IgD-negative memory B cell (primary cell): ENCODE measurements around the gene SFXN2. TPM values are rescaled to one million over a fixed set of nuclear protein-coding genes. Genes with fewer than 3 reads are reported as not detected.
"Not testable (repeated sequence)": the region's sequence is repeated elsewhere in the genome, so short reads cannot be mapped to it uniquely, and the experiment has no call there.

Experiments used
- H3K27ac Mint-ChIP-seq, 3 donors: one replicate each; pipeline ENCODE4 v1.8.0; 2020 to 2022; ENCODE audit warnings: mild to moderate bottlenecking in 3 of 3, mixed read lengths in 3 of 3, moderate library complexity in 1 of 3
- H3K27me3 Mint-ChIP-seq: one replicate; pipeline ENCODE4 v1.8.0; 2021; ENCODE audit warnings: mixed read lengths
- H3K36me3 Mint-ChIP-seq: one replicate; pipeline ENCODE4 v1.8.0; 2020; ENCODE audit warnings: mild to moderate bottlenecking, mixed read lengths
- H3K4me1 Mint-ChIP-seq, 3 donors: one replicate each; pipeline ENCODE4 v1.8.0; 2020 to 2022; ENCODE audit warnings: mixed read lengths in 3 of 3, mild to moderate bottlenecking in 1 of 3
- H3K4me3 Mint-ChIP-seq, 4 donors: one replicate each; pipeline ENCODE4 v1.8.0; 2020 to 2022; ENCODE audit warnings: mild to moderate bottlenecking in 4 of 4, mixed read lengths in 4 of 4, moderate library complexity in 3 of 4
- H3K9me3 Mint-ChIP-seq, 3 donors: one replicate each; pipeline ENCODE4 v1.8.0; 2020 to 2021; ENCODE audit warnings: mixed read lengths in 3 of 3, mild to moderate bottlenecking in 1 of 3
- polyA plus RNA-seq: library from polyadenylated mRNA; unstranded; fragments of 300-500 nt; fragmentation: Illumina TruSeq; gene quantifications from one replicate; pipeline ENCODE4 v1.2.3, GENCODE V29; 2021

The SFXN2 gene, protein sequence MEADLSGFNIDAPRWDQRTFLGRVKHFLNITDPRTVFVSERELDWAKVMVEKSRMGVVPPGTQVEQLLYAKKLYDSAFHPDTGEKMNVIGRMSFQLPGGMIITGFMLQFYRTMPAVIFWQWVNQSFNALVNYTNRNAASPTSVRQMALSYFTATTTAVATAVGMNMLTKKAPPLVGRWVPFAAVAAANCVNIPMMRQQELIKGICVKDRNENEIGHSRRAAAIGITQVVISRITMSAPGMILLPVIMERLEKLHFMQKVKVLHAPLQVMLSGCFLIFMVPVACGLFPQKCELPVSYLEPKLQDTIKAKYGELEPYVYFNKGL
- polyA plus RNA-seq: 6.4 TPM

DNA sequence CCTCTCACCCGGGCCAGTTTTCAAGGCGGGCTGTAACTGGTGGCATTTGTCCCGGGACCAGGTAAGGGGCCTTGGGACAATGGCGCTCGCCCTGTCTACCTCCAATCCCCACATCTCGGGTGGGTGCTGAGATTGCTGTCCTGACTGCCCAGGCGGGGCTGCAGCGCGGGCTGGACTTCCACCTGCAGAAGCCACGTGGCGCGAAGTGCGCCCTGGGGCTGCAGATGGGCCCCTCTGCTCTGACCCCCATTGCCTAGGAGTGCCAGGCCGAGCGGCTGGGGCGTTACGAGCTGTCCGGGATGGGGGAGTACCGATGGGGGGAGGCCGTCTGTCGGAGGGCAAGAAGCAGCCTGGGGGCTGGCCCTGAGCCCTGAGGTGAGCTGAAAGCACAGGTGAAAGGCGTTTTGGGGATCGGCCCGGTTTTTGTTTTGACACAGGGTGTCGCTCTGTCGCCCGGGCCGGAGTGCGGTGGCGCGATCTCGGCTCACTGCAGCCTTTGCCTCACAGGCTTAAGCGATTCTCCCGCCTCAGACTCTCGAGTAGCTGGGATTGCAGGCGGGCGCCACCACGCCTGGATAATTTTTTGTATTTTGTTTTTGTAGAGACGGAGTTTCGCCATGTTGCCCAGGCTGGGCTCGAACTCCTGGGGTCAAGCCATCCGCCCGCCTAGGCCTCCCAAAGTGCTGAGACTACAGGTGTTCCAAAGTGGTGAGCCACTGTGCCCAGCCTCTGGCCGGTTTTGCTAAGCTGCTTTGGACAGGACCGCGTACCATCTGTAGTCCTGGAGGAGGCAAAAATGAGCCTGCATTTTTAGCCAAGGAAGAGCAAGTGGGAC is at the start of gene SFXN2:
Gene SFXN2, plus strand, starts transcription at position 16 of the 835 bp plus-strand sequence. CDS start 12,001 bp downstream, outside the sequence.
- H3K27ac Mint-ChIP-seq: peak within 1 kb of the TSS; percentile 90 to 95 (median 94)
- peaks cover 3% of the 10 kb centered on the region for H3K36me3 Mint-ChIP-seq
- H3K4me3 Mint-ChIP-seq: peak within 1 kb of the TSS; percentile 87 to 97 (median 94)
- peaks cover 28 to 41% (median 31%) of the 10 kb centered on the region in 3 donors for H3K4me1 Mint-ChIP-seq
- no peaks in the 10 kb centered on the region for H3K27me3 Mint-ChIP-seq
- H3K9me3 Mint-ChIP-seq: no peaks in the 10 kb centered on the region

DNA sequence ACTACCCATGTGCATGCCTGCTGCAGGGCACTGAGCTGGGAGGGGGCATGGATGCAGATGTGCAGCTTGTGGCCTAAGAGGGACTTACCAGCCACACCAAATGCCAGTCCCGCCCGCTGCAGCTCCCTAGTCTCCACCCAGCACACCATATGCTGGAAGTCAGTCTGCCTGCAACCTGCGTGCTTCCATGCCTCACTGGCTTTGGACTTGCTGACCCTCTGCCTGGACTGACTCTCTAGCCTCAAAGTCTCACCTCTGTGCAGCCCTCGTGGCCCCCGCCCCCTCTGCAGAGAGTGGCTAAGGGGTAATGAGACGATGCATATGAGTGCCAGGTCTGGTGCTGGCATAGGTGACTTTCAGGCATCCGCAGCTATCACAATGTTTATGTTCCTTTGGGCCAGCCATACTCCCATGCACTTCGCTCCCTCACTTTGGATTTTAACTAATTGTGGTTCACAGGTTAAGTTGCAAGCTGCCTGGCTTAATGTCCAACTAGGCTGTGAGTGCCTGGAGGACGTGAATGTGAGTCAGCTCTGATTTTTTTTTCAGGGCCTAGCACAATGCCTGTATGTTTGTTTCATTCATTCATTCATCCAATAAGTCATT is 48.4 kb upstream of the SFXN2 start:
- H3K4me3 Mint-ChIP-seq: no peak overlapping the region
- H3K27me3 Mint-ChIP-seq: no peaks in the 10 kb centered on the region
- H3K36me3 Mint-ChIP-seq: no peaks in the 10 kb centered on the region
- H3K4me1 Mint-ChIP-seq: peaks cover 0 to 5% (median 0%) of the 10 kb centered on the region in 3 donors
- H3K9me3 Mint-ChIP-seq: no peaks in the 10 kb centered on the region
- H3K27ac Mint-ChIP-seq: no peak overlapping the region

DNA sequence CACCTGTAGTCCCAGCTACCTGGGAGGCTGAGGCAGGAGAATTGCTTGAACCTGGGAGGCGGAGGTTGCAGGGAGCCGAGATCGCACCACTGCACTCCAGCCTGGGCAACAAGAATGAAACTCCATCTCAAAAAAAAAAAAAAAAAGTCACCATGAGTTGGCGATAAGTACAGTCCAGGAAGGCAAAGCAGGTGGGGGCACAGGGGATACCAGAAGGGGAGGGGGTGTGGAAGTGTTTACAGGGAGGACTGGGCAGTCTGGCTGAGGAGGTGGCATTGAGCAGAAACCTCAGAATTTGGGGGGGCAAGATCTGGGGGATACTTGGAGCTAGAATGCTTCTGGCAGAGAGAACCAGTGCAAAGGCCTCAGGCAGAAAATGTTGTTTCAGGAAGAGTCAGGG is 47.0 kb upstream of the SFXN2 start:
- not testable (repeated sequence) for H3K9me3 Mint-ChIP-seq, H3K4me3 Mint-ChIP-seq, H3K4me1 Mint-ChIP-seq, H3K36me3 Mint-ChIP-seq, H3K27ac Mint-ChIP-seq, H3K27me3 Mint-ChIP-seq

- Mint-ChIP-seq H3K27ac (no peak overlapping the region), H3K27me3 (no peaks in the 10 kb centered on the region), H3K9me3 (no peaks in the 10 kb centered on the region), H3K4me1 (peaks cover 0 to under 1% (median under 1%) of the 10 kb centered on the region in 3 donors), H3K36me3 (no peaks in the 10 kb centered on the region), H3K4me3 (no peak overlapping the region)
Measured at GRCh38 chr10:102668326-102669107, 45.9 kb upstream of the SFXN2 start.

DNA sequence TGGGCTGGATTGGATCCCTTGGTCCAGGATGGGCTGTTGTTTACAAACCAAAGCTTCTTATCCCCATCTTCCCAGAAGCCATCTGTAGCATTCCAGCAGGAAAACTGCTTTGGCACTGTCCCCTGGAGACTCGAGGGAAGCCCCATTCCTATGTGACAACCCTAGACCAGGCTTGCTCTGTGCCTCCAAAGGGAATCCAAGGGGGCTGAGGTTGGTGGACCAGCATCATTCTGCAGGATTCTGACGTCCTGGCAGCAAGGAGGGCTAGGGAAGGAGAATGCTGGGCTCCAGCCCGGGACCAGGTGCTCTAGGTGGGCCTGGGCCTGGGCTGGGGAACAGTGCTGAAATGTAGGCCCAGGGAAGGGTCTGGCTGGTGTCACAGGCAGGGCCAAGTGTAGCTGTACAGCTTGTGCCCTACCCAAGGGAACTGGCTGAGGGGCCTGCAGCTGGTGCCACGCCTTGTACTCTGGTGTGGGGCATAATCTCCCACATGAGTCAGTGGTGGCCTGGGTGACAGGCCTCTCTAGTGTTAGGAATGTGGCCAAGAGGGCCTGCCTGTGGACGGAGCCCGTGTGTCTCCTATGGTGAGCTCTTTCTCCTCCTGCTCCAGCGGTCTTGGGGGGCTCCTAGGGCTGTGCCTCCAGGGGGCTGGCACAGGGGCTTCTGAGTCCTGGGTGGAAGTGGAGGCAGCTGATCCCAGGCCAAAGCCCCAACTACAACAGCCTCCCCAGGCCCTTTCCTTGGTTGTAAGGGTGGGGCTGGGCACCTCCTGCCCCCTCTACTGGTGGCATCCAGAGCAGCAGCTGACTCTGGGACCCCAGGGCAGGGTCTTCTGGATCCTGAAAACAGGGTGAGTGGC is 45.0 kb upstream of the SFXN2 start:
- H3K4me1 Mint-ChIP-seq: peaks cover 6 to 8% (median 6%) of the 10 kb centered on the region in 3 donors
- peaks cover 2% of the 10 kb centered on the region for H3K36me3 Mint-ChIP-seq
- no peak overlapping the region for H3K27ac Mint-ChIP-seq
- no peaks in the 10 kb centered on the region for H3K9me3 Mint-ChIP-seq
- H3K27me3 Mint-ChIP-seq: no peaks in the 10 kb centered on the region
- H3K4me3 Mint-ChIP-seq: no peak overlapping the region

DNA sequence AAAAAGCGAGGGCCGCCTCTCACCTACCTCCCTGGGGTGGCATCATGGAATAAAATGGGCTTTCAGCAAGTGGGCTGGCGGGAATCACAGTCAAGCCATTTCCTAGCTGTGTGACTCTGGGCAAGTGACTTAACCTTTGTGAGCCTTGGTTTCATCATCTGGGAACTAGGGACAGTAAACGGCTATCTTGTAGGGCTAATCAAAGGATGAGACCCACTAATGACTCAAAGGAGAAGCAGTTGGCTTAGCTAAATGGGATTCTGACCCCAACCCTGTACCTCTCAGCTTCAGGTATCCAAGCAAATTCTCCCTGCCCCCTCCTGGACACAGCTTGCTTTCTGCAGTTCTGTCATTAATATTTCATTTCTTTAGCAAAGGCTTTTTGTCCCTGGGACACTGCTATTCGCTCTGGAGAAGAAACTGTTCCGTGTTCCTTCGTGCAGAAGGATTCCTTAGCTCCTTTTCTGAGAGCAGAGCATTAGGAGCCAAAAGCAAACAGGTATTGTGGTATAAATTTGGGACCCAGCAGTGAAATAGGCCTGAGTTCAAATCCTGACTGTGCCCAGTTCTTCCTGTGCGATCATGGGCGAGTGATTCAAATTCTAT is 44.3 kb upstream of the SFXN2 start:
- Mint-ChIP-seq H3K4me3 (no peak overlapping the region), H3K9me3 (no peaks in the 10 kb centered on the region), H3K27me3 (no peaks in the 10 kb centered on the region), H3K27ac (no peak overlapping the region), H3K4me1 (peaks cover 9 to 13% (median 11%) of the 10 kb centered on the region in 3 donors), H3K36me3 (peaks cover 2% of the 10 kb centered on the region)

DNA sequence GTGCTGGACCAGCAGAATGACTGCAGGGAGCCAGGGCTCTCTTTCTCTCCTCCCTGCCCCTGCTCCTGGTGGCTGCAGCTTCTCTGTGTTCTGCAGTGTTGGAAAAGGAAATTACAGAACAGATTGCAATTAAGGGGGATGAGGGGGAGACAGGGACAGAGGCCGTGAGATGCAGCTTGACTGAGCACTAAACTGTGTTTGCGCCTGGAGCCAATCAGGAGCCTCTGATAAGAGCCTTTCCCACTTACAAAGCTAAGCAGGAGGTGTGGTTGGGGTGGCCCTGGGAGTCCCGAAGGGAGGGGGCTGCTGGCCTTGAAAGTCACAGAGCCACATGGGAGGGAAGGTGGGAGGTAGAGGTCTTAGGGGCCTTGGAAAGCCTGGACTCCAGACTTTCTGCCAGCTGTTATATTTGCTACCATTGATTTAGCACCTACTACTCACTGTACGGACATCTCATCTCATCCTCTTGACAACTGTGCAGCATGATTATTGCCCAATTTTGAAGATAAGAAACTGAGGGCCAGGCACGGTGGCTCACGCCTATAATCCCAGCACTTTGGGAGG is 43.5 kb upstream of the SFXN2 start:
- Mint-ChIP-seq H3K9me3 (no peaks in the 10 kb centered on the region), H3K27ac (no peak overlapping the region), H3K4me3 (no peak overlapping the region), H3K27me3 (no peaks in the 10 kb centered on the region), H3K4me1 (peaks cover 16 to 21% (median 16%) of the 10 kb centered on the region in 3 donors), H3K36me3 (peaks cover 2% of the 10 kb centered on the region)

DNA sequence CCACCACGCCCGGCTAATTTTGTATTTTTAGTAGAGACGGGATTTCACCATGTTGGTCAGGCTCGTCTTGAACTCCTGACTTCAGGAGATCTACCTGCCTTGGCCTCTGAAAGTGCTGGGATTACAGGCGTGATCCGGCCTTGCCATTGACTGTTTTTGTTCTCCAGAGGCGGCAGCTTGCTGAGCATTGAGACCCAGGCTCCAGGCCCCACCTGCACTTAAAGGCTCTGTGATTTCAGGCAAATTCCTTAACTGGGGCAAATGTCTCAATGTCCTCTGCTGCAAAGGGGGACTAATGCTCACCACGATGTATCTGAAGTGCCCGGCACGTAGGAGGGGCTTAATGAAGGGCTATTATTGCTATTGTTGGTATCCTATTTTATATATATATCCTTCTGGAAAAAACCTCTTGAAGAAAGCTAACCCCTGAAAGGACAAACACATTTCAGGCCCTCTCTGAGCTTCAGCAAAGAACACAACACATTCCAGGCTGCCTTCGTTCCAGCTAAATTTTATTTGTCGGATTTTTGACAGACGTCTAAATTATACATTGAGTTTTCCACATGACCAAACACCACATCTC is 41.1 kb upstream of the SFXN2 start:
- Mint-ChIP-seq H3K4me3 (peak overlapping the region in 2 of 4 donors; percentile 56 to 63), H3K36me3 (peaks cover 2% of the 10 kb centered on the region), H3K27me3 (no peaks in the 10 kb centered on the region), H3K27ac (peak overlapping the region in 2 of 3 donors; percentile 11 to 54), H3K9me3 (no peaks in the 10 kb centered on the region), H3K4me1 (peaks cover 21 to 34% (median 24%) of the 10 kb centered on the region in 3 donors)

- H3K4me3 Mint-ChIP-seq: peak overlapping the region; percentile 1 to 79 (median 50)
- H3K27ac Mint-ChIP-seq: peak overlapping the region in 2 of 3 donors; percentile 11 to 54
- H3K4me1 Mint-ChIP-seq: peaks cover 22 to 34% (median 27%) of the 10 kb centered on the region in 3 donors
Measured at GRCh38 chr10:102673819-102674511, 40.5 kb upstream of the SFXN2 start.

DNA sequence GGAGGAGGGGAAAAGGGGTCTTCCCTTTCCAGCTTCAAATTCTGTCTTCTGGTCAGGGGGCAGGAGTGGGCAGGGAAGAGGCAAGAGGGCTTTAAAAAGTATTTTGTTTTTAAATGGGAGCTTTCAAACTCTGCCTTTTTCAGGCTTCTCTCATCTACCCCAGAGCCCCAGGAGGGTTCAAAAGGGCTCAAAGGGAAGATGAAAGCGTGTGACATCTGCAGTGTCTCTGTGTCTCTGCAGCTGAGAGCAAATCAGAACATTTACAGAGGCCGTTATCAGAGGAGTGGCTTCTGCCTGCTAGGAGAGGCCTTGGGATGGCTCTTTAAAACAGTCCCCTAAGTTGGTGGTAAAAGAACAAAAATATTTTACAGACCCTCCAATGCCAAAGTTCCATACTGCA is 39.9 kb upstream of the SFXN2 start:
- H3K27ac Mint-ChIP-seq: no peak overlapping the region
- H3K4me3 Mint-ChIP-seq: peak overlapping the region in 1 of 4 donors; percentile 7
- H3K4me1 Mint-ChIP-seq: peaks cover 23 to 34% (median 28%) of the 10 kb centered on the region in 3 donors
- no peaks in the 10 kb centered on the region for H3K9me3 Mint-ChIP-seq
- peaks cover 2% of the 10 kb centered on the region for H3K36me3 Mint-ChIP-seq
- no peaks in the 10 kb centered on the region for H3K27me3 Mint-ChIP-seq

More at GRCh38 chr10:102673819-102674511, 40.5 kb upstream of the SFXN2 start:
- peaks cover 2% of the 10 kb centered on the region for H3K36me3 Mint-ChIP-seq
- no peaks in the 10 kb centered on the region for H3K27me3 Mint-ChIP-seq
- H3K9me3 Mint-ChIP-seq: no peaks in the 10 kb centered on the region

DNA sequence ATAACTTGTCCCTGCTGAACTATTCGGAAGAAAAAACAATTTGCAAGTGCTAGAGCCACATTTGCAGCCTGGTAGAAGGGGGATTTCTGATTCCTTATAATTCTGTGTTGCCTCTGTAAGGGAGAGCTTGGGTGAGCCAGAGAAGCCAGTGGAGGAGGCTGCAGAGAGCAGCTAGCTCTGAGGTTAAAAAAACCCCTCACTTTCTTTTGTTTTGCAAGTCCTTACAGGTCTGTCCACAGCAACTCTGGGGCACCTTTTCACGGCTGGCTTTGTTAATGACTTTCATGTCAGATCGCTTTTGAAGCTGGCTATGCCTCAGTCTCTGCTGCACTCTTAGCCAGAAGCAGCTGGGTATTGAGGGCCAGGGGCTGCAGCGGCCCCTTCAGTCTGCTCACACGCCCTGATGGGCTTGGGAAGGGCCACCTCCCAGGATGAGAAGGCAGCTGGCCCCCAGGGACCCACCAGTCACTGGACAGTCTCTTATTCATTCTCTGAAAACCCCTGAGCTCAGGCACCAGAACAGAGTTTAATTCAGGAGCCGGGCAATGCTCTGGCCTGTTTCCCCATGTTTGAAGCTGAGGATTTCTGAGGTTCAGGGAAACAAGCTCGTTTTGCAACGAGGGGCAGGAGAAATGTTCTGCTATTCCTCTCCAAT is 39.3 kb upstream of the SFXN2 start:
- peak overlapping the region in 2 of 3 donors; percentile 49 to 62 for H3K27ac Mint-ChIP-seq
- no peaks in the 10 kb centered on the region for H3K9me3 Mint-ChIP-seq
- peaks cover 2% of the 10 kb centered on the region for H3K36me3 Mint-ChIP-seq
- peak overlapping the region in 2 of 4 donors; percentile 42 to 43 for H3K4me3 Mint-ChIP-seq
- H3K27me3 Mint-ChIP-seq: no peaks in the 10 kb centered on the region
- H3K4me1 Mint-ChIP-seq: peaks cover 23 to 34% (median 28%) of the 10 kb centered on the region in 3 donors
